Mucosa of descending colon (tissue), 3 donors: Measurements from ENCODE around the gene TANC1. TPM values are rescaled to one million over a fixed set of nuclear protein-coding genes. Genes with fewer than 3 reads are reported as not detected.

Experiments
- ATAC-seq: fragments of 200-7000 bp; cut with Tn5 transposase; one replicate; pipeline ENCODE4 v1.9.1; 2020; ENCODE audit warnings: mild to moderate bottlenecking, moderate library complexity
- DNase-seq, 3 donors: peaks; one replicate each; pipeline ENCODE4 v3.0.0-alpha.2; 2020
- H3K36me3 ChIP-seq: fragments of 200-600 bp; one replicate; pipeline ENCODE4 v1.8.0; 2021; ENCODE audit warnings: low read depth, mild to moderate bottlenecking
- H3K4me1 ChIP-seq: fragments of 200-600 bp; one replicate; pipeline ENCODE4 v1.8.0; 2021; ENCODE audit warnings: low read depth, mild to moderate bottlenecking
- H3K4me3 ChIP-seq: fragments of 200-600 bp; one replicate; pipeline ENCODE4 v1.8.0; 2021; ENCODE audit warnings: mild to moderate bottlenecking
- H3K9me3 ChIP-seq: fragments of 200-600 bp; one replicate; pipeline ENCODE4 v1.8.0; 2021; ENCODE audit warnings: mild to moderate bottlenecking
- CTCF ChIP-seq: fragments of 200-600 bp; IDR thresholded peaks from one replicate; pipeline ENCODE4 v1.8.0; 2022; ENCODE audit warnings: antibody characterized with exemption, mild to moderate bottlenecking
- intact Hi-C, 2 donors: fragments of 100-400 bp; cut with DNase I in 1 of 2; cut with micrococcal nuclease in 1 of 2; formaldehyde crosslinking; loops; one replicate each; pipeline versions ENCODE4 v1.11.0 to v1.11.1; 2022; cut with DNase I, micrococcal nuclease
- total RNA-seq, 3 donors: library from RNA; stranded (reverse); fragmentation: NEBNext Ultra II Directional in 2 of 3; extraction: Animal tissue kit (Norgen Biotek cat#: 25700) in 2 of 3; gene quantifications; one replicate each; pipeline versions ENCODE4 v1.2.1 to v1.2.4, GENCODE V29; 2021 to 2023
- donor health status: DM: no; HTN: no; CAD: no; lungs with moderate emphysema.
- donor health status: DM: no; HTN: no; CAD: no.
- donor health status: DM: no; HTN: yes; CAD: no.

TANC1 gene
- total RNA-seq, 3 donors from 2014 or later, result 30.7 to 55.5 (median 41.0) TPM

GRCh38 chr2:159214325-159214865 lies 246.0 kb downstream of the TANC1 start:
- DNase-seq (no peak), ATAC-seq (no peak)
- no peak for TF ChIP-seq CTCF
- Histone ChIP-seq H3K36me3 (no peaks in the 10 kb centered on the region), H3K4me1 (no peaks in the 10 kb centered on the region), H3K4me3 (no peak overlapping the region), H3K9me3 (no peaks in the 10 kb centered on the region)
- intact Hi-C loops, result no loop called here

GRCh38 chr2:159215116-159215515 lies 246.7 kb downstream of the TANC1 start:
- Histone ChIP-seq H3K4me3 (no peak overlapping the region), H3K36me3 (no peaks in the 10 kb centered on the region), H3K4me1 (no peaks in the 10 kb centered on the region), H3K9me3 (no peaks in the 10 kb centered on the region)
- no peak for TF ChIP-seq CTCF
- DNase-seq (no peak), ATAC-seq (no peak)
- intact Hi-C loops, result no loop called here

DNA sequence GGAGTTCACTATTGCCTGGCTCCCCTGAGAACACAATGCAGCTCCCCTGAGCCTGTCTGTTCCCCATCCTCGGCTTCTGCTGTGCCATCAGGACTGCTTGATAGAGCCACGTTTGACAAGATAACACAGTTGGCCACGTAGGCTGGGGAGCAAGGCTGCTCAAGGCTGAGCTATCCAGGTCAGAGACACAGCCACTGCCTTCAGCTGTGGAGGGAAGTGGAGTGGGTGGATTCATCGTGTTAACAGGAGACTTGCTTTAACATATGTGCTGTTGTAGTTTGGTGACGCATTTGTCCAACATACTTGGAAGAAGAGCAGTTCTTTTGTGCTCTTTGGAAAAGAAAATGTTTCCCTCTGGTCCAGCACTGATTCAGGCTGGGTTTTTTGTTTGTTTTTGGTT lies 249.2 kb downstream of the TANC1 start:
- no peak for ATAC-seq
- DNase-seq, result no peak
- Histone ChIP-seq H3K4me1 (no peaks in the 10 kb centered on the region), H3K9me3 (no peaks in the 10 kb centered on the region), H3K4me3 (no peak overlapping the region), H3K36me3 (no peaks in the 10 kb centered on the region)
- TF ChIP-seq CTCF, result no peak
- intact Hi-C loops, result no loop called here

DNA sequence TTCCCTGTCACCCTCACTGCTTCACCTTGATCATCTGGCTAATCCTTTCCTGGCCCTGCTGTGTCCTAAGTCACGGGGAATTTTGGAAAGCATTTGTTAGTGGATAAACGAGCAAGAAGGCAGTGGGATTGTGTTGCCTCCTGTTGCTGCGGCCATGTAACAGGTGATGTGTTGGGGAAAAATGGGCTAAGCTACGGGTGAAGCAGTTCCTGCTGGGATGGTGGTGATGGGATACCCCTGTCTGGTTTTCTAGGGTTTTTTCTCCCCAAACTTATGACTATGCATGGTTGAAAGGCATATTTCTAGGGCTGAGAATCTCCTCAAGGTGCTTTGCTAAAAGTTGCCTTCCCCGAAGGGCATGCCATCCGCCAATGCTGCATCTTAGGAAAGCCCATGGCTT lies 249.9 kb downstream of the TANC1 start:
- Histone ChIP-seq H3K9me3 (no peaks in the 10 kb centered on the region), H3K4me3 (no peak overlapping the region), H3K4me1 (no peaks in the 10 kb centered on the region), H3K36me3 (no peaks in the 10 kb centered on the region)
- DNase-seq (no peak), ATAC-seq (no peak)
- no peak for TF ChIP-seq CTCF
- intact Hi-C loops, result no loop called here

DNA sequence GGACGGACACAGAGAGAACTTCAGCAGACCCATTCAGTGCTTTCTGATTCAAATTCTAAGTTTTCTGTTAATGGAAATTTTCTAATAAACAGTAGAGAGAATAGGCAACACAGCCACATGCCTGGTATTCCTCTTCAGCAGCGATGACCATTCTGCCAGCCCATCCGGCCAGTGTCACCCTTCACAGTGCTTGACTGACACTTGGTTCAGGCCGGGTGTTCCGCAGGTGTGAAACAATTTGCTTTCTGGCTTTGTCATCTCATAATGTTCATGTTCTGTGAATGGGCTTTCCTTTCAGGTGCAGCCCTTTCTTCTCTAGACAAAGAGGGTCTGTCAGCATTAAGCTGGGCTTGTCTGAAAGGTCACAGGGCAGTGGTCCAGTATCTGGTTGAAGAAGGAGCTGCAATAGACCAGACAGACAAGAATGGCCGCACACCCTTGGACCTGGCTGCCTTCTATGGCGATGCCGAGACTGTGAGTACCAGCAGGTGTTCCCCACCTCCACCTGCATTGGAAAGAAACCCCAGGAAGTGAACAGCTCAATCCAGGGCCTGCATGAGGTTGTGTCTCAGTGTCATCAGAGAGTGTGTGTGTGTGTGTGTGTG lies 251.1 kb downstream of the TANC1 start:
- H3K9me3 ChIP-seq, result no peaks in the 10 kb centered on the region
- no peaks in the 10 kb centered on the region for H3K4me1 ChIP-seq
- ATAC-seq (no peak), DNase-seq (no peak)
- H3K36me3 ChIP-seq, result no peaks in the 10 kb centered on the region
- no peak for TF ChIP-seq CTCF
- intact Hi-C loops, result no loop called here
- H3K4me3 ChIP-seq, result no peak overlapping the region
